Activated CD8-positive, alpha-beta T cell treated with anti-CD3 and anti-CD28 coated beads, Interleukin-2, amount 10 ng/mL, durations not matched to agents 7 days and 5 days (primary cell): ENCODE measurements around the gene SFXN3. TPM values are rescaled to one million over a fixed set of nuclear protein-coding genes. Genes with fewer than 3 reads are reported as not detected.

Experiments
- ATAC-seq: fragments of 150-1000 bp; cut with Tn5 transposase; one replicate; pipeline ENCODE4 v1.10.0; 2021; ENCODE audit warnings: moderate library complexity
- CTCF ChIA-PET: fragments of 350-600 bp; sonication (Branson Sonifier 250); formaldehyde crosslinking; loops from one replicate; lab custom pipeline; 2021; ENCODE audit warnings: antibody characterized with exemption; lab: Charles Lee
- POLR2A ChIA-PET: fragments of 350-600 bp; sonication (Branson Sonifier 250); formaldehyde crosslinking; loops from one replicate; lab custom pipeline; 2021; ENCODE audit warnings: antibody characterized with exemption; lab: Charles Lee
- DNase-seq: peaks from one replicate; pipeline ENCODE4 v3.0.0-alpha.2; 2020
- H3K27ac Mint-ChIP-seq: one replicate; pipeline ENCODE4 v1.8.0; 2021; ENCODE audit warnings: mild to moderate bottlenecking, mixed read lengths
- H3K27me3 Mint-ChIP-seq: one replicate; pipeline ENCODE4 v1.8.0; 2021; ENCODE audit warnings: low read depth, mixed read lengths
- H3K36me3 Mint-ChIP-seq: one replicate; pipeline ENCODE4 v1.8.0; 2021; ENCODE audit warnings: low read depth, mixed read lengths
- H3K4me1 Mint-ChIP-seq: one replicate; pipeline ENCODE4 v1.8.0; 2021; ENCODE audit warnings: low read depth, mixed read lengths
- H3K4me3 Mint-ChIP-seq: one replicate; pipeline ENCODE4 v1.8.0; 2021; ENCODE audit warnings: mild to moderate bottlenecking, mixed read lengths
- H3K9me3 Mint-ChIP-seq: one replicate; pipeline ENCODE4 v1.8.0; 2022; ENCODE audit warnings: mixed read lengths; ENCODE audit not compliant: insufficient read depth
- total RNA-seq, 2 experiments: library from RNA; stranded (reverse); gene quantifications; one replicate each; pipeline ENCODE4 v1.2.3, GENCODE V29; 2021

Gene SFXN3
- total RNA-seq, 2 experiments from 2014 or later: 24.7 to 24.8 TPM

DNA sequence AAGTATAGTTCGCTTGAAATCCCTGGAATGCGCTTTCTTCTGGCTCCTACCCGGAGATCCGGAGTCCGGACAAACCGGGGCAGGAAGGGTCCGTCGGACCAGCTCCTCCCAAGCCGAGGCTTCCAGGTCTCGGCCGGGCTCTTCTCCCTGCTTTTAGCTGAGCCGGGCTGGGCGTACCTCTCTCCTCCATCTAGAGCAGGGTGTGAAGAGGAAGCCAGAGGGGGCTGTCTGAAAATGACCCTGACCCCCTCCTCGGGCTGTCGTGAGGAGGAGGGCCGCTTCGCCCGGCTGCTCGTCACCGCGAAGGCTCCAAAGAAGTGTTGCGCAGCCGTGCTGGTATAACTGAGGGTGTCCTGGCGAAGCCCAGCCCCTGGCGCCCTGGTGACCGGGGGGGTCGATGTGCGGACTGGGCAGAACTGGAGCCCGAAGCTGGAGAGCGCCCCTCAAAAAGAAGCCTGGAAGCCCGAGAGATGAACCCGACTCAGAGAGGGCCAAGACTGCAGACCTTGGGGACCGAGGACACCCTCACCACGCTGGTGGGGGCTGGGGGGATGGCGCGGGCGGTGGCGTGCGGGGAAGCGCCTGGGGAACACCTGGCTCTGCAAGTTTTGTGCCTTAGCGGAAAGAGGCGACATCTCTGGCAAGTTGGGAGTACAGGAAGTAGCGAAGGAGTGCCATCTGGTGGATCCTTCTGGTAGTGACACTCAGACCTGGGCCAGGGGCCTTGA is 36.5 kb downstream of the SFXN3 start:
- Mint-ChIP-seq H3K4me3 (peak overlapping the region; percentile 76), H3K9me3 (no peaks in the 10 kb centered on the region), H3K4me1 (peaks cover 32% of the 10 kb centered on the region), H3K27me3 (peaks cover 52% of the 10 kb centered on the region), H3K27ac (no peak overlapping the region), H3K36me3 (no peaks in the 10 kb centered on the region)
- ChIA-PET POLR2A (no interaction called here), CTCF (interaction anchor here (0.6 to 15.1 kb wide), 11 partner anchors 9 to 173 kb away, joined by 3 to 235 read pairs (median 6); partner anchors contain the start of genes PDZD7 and SFXN3)
- DNase-seq (peak; percentile 85), ATAC-seq (peak; percentile 70)

DNA sequence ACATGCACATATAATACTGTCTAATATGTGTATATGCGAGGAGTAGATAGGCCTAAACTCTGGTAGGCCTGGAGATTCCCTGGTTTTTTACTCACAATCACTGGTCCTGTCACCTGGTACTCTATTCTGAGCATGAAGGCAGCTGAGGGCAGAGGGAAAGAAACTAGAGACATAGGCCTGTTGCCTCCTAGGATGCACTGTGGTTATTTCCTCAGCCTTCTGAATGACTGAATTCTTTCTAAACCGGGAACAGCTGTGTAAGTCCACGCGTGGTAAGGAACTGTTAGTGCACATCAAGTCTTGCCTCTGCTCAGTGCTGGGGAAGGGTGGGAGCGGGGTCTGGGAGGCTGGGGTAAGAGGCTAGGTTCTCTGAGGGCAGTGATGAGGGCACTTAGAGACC is 38.4 kb downstream of the SFXN3 start:
- no peak for ATAC-seq
- Mint-ChIP-seq H3K27ac (no peak overlapping the region), H3K4me1 (peaks cover 19% of the 10 kb centered on the region), H3K36me3 (no peaks in the 10 kb centered on the region), H3K27me3 (peaks cover 56% of the 10 kb centered on the region), H3K4me3 (no peak overlapping the region), H3K9me3 (no peaks in the 10 kb centered on the region)
- ChIA-PET CTCF (interaction anchor here (0.8 to 15.1 kb wide), 6 partner anchors 11 to 50 kb away, joined by 3 to 235 read pairs (median 30); no protein-coding TSS in a partner anchor), POLR2A (no interaction called here)
- DNase-seq: no peak

DNA sequence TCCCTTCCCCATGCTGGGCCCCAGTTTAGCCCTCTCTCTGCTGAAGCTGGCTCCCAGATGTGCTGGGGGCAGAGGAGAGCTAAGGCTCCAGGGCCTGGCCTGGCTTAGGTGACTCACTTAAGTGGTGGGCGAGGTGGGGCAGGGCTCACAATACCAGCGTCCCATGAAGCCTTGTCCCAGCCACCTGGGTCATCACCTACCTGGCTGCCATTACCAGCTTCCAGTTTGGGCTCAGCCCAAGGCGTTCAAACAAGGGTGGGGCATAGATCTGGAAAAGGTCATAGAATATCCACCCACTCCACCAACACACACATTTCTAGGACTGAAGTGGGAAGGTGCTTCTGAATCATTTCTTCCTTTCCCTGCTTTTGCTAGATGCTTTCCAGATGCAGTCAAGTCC is 39.1 kb downstream of the SFXN3 start:
- no peak for ATAC-seq
- CTCF ChIA-PET: interaction anchor here (5.5 to 15.1 kb wide), 3 partner anchors 12 to 30 kb away, joined by 56 to 235 read pairs (median 221); no protein-coding TSS in a partner anchor

DNA sequence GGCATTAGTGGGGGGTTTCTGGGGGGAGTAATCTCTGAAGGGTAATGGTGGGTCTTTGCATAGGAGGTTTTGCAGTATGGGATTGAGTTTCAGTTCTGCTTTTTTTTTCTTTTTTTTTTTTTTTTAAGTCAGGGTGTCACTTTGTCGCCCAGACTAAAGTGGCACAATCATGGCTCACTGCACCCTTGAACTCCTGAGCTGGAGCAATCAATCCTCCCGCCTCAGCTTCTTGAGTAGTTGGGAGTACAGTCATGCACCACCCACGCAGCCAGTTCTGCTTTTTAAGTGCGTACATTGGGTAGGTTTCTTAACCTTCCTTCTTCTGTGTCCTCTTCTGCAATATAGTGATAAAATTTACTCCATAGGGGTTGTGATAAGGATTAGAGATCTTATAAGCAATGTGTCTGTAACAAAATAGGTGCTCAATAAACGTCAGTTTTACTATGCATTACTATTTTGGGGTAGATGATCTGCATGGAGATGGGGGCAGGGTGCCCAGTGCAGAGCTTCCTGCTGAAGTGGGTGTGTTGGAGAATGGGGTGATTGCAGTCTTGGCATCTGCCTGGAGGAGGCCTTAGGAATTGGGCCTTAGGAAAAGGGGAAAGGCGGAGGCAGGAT is 40.3 kb downstream of the SFXN3 start:
- DNase-seq: no peak
- CTCF ChIA-PET: interaction anchor here (1.1 to 15.1 kb wide), 5 partner anchors 14 to 71 kb away, joined by 3 to 221 read pairs (median 8); no protein-coding TSS in a partner anchor
- peaks cover 53% of the 10 kb centered on the region for H3K27me3 Mint-ChIP-seq
- H3K4me1 Mint-ChIP-seq: peaks cover 12% of the 10 kb centered on the region
- no peaks in the 10 kb centered on the region for H3K9me3 Mint-ChIP-seq
- no peak for ATAC-seq
- no peak overlapping the region for H3K4me3 Mint-ChIP-seq
- POLR2A ChIA-PET: no interaction called here
- no peaks in the 10 kb centered on the region for H3K36me3 Mint-ChIP-seq
- no peak overlapping the region for H3K27ac Mint-ChIP-seq

More for the DNA sequence above, 39.1 kb downstream of the SFXN3 start:
- Mint-ChIP-seq H3K36me3 (no peaks in the 10 kb centered on the region), H3K9me3 (no peaks in the 10 kb centered on the region), H3K4me3 (no peak overlapping the region), H3K4me1 (peaks cover 19% of the 10 kb centered on the region), H3K27ac (no peak overlapping the region), H3K27me3 (peaks cover 53% of the 10 kb centered on the region)
- DNase-seq: no peak
- POLR2A ChIA-PET: no interaction called here

DNA sequence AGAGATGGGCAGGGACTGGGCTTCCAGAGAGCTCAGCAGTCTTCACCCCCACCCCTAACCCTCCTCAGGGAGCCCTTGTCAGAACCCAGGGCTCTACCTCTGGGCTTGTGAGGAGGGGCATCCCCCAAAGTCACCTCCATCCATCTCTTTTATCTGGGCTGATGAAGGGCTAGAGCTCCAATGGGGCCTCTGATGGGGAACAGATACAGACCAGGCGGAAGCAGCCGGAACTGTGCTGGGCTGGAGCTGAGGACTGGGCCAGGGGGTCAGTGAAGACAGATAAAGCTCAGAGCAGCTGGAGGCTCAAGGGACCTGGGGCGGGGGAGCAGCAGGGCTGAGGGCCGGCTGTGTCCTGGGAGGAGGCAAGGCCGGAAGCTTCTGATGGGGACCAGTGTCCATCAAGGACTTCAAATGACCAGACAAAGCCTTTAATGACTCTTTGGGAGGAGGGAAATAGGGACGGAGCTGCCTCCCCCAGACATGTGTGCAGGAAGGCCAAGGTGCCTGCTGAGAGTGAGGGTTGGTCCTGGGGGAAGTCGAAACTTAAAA is 40.9 kb downstream of the SFXN3 start:
- DNase-seq (no peak), ATAC-seq (no peak)
- peaks cover 49% of the 10 kb centered on the region for H3K27me3 Mint-ChIP-seq
- no peaks in the 10 kb centered on the region for H3K9me3 Mint-ChIP-seq
- H3K36me3 Mint-ChIP-seq: no peaks in the 10 kb centered on the region
- POLR2A ChIA-PET: no interaction called here
- CTCF ChIA-PET: interaction anchor here (0.8 to 1.6 kb wide), 3 partner anchors 22 to 70 kb away, joined by 3 to 8 read pairs (median 3); no protein-coding TSS in a partner anchor
- peaks cover 7% of the 10 kb centered on the region for H3K4me1 Mint-ChIP-seq
- no peak overlapping the region for H3K27ac Mint-ChIP-seq
- no peak overlapping the region for H3K4me3 Mint-ChIP-seq

DNA sequence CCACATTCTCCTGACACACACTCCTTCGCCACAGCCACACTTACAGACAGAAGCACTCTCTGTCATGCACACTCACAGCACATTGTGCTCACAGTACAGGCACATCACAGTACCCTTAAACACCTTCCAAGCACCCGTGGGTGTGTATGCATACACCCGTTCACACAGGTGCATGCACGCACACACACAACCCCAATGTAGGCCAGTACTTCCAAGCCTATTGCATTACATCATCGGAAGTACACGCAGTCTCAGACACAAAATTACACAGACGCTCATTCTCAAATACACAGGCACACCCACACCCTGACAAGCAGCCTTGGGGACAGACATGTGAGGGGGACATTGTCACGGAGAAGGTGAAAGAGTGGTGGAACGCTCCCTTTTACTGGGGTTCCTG is 41.9 kb downstream of the SFXN3 start:
- Mint-ChIP-seq H3K36me3 (no peaks in the 10 kb centered on the region), H3K9me3 (no peaks in the 10 kb centered on the region), H3K27me3 (peaks cover 42% of the 10 kb centered on the region), H3K4me3 (no peak overlapping the region), H3K4me1 (no peaks in the 10 kb centered on the region), H3K27ac (no peak overlapping the region)
- POLR2A ChIA-PET: no interaction called here
- DNase-seq: no peak
- CTCF ChIA-PET: no interaction called here
- no peak for ATAC-seq

DNA sequence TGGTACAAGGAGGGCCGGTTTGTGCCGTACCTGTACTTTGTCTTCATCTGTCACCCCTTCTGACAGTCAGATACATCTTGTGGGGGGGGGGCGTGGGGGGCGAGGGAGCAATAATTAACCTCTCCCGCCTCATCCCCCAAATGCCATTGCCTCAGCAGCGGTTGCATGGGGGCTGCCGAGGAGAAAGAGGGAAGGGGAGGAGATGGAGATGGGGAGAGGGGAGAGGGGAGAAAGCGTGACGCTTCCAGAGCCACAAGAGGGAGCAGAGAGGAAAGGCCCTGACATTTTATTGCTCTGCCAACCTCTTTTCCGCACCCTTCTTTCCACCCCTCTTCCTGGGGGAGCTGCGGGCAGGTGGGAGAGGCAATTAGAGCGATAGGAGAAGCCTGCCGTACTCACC is 42.6 kb downstream of the SFXN3 start:
- CTCF ChIA-PET: interaction anchor here (0.9 to 1.9 kb wide), 8 partner anchors 8 to 68 kb away, joined by 3 to 13 read pairs (median 3); partner anchors contain the start of gene KAZALD1
- Mint-ChIP-seq H3K9me3 (no peaks in the 10 kb centered on the region), H3K27me3 (peaks cover 46% of the 10 kb centered on the region), H3K27ac (no peak overlapping the region), H3K36me3 (no peaks in the 10 kb centered on the region), H3K4me3 (no peak overlapping the region), H3K4me1 (no peaks in the 10 kb centered on the region)
- DNase-seq (no peak), ATAC-seq (no peak)
- POLR2A ChIA-PET: interaction anchor here (1.1 kb wide), 1 partner anchor 13 kb away, joined by 3 read pairs; no protein-coding TSS in a partner anchor

DNA sequence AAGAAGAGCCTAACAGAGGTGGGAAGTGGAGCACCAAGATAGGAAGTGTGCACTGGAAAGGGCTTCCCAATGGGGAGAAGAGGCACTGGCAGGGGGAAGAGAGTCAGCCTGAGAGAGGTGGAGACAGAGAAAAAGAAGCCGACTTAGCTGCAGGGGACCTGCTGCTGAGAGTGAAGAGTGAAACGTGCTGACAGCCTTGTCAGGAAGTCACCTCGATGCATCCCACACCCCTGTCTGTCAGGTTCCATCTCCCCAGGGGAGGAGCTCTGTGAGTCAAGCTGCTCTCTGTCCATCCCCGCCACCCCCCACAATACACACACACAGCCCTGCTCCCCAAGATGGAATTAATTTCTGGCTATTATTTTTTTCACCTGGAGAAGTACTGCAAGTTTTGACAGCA is 44.7 kb downstream of the SFXN3 start:
- no peak for DNase-seq
- ATAC-seq: peak; percentile 47
- ChIA-PET CTCF (interaction anchor here (1.1 to 1.9 kb wide), 4 partner anchors 9 to 67 kb away, joined by 5 to 12 read pairs (median 6); no protein-coding TSS in a partner anchor), POLR2A (interaction anchor here (0.6 kb wide), 1 partner anchor 11 kb away, joined by 3 read pairs; no protein-coding TSS in a partner anchor)
- H3K27me3 Mint-ChIP-seq: peaks cover 55% of the 10 kb centered on the region
- no peaks in the 10 kb centered on the region for H3K36me3 Mint-ChIP-seq
- no peaks in the 10 kb centered on the region for H3K4me1 Mint-ChIP-seq
- H3K27ac Mint-ChIP-seq: no peak overlapping the region
- H3K9me3 Mint-ChIP-seq: no peaks in the 10 kb centered on the region
- H3K4me3 Mint-ChIP-seq: no peak overlapping the region

DNA sequence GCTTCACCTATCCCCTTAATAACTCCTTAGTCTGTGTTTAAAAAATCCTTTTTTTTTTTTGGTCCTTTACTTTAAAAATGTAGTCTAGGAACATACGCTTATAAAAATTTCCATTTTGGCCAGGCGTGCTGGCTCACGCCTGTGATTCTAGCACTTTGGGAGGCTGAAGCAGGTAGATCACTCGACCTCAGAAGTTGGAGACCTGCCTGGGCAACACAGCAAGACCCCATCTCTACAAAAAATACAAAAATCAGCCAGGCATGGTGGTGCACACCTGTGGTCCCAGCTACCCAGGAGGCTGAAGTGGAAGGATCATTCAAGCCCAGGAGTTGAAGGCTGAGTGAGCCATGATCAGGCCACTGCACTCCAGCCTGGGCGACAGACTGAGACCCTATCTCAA is 45.6 kb downstream of the SFXN3 start:
- POLR2A ChIA-PET: no interaction called here
- Mint-ChIP-seq H3K9me3 (no peaks in the 10 kb centered on the region), H3K27ac (no peak overlapping the region), H3K4me1 (no peaks in the 10 kb centered on the region), H3K36me3 (no peaks in the 10 kb centered on the region), H3K4me3 (no peak overlapping the region), H3K27me3 (peaks cover 55% of the 10 kb centered on the region)
- DNase-seq: no peak
- CTCF ChIA-PET: interaction anchor here (1.1 to 1.9 kb wide), 4 partner anchors 9 to 66 kb away, joined by 5 to 12 read pairs (median 6); no protein-coding TSS in a partner anchor
- no peak for ATAC-seq

DNA sequence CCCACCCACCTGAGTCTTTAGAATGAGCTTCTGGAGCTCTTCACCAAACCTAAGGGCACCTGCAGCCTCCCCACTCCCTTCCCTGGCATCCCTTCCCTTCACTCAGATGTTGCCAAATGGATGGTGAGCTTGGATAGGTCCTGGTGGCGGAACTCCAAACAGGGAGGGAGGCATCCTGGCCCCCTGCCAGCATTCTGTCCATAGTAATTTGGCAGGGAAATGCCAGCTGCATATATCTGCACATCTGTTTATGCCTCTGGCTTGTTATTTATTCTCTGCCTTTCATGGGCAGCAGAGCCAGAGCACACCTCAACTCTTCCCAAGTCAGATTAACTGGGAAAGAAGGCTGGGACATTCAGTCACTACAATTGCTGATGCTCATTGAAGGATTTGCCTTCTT is 48.8 kb downstream of the SFXN3 start:
- Mint-ChIP-seq H3K27ac (no peak overlapping the region), H3K36me3 (no peaks in the 10 kb centered on the region), H3K4me1 (no peaks in the 10 kb centered on the region), H3K27me3 (peaks cover 38% of the 10 kb centered on the region), H3K9me3 (no peaks in the 10 kb centered on the region), H3K4me3 (no peak overlapping the region)
- ATAC-seq (no peak), DNase-seq (no peak)
- CTCF ChIA-PET: interaction anchor here (1.1 to 1.7 kb wide), 4 partner anchors 11 to 29 kb away, joined by 3 to 5 read pairs (median 4); no protein-coding TSS in a partner anchor
- POLR2A ChIA-PET: interaction anchor here (0.6 kb wide), 2 partner anchors 219 to 950 kb away, joined by 3 read pairs; no protein-coding TSS in a partner anchor
